SK-N-SH (cell line): ENCODE results near the gene TCEANC.

Source experiments
- FOXJ3 ChIP-seq: sonication (generic); formaldehyde crosslinking; IDR thresholded peaks from 2 replicates; pipeline ENCODE4 v1.5.1; 2020; ENCODE audit warnings: mild to moderate bottlenecking, missing genetic modification reagents
- JUND ChIP-seq: IDR thresholded peaks from 2 replicates; pipeline ENCODE4 v1.4.0; 2012
- POLR2AphosphoS5 ChIP-seq: IDR thresholded peaks from 2 replicates; pipeline ENCODE4 v1.6.1; 2012; ENCODE audit warnings: low read depth, low read length
- YY1 ChIP-seq: IDR thresholded peaks from 2 replicates; pipeline ENCODE4 v1.4.0; 2012; ENCODE audit warnings: low read depth, mild to moderate bottlenecking
- TF ChIP-seq, protein P1 (sequence below): fragments of 200-600 bp; sonication (generic); IDR thresholded peaks from 2 replicates; pipeline ENCODE4 v1.6.1; 2017; ENCODE audit warnings: antibody characterized with exemption, mild to moderate bottlenecking, moderate library complexity
- TF ChIP-seq, protein P2 (sequence below): IDR thresholded peaks from 2 replicates; pipeline ENCODE4 v1.6.1; 2012; ENCODE audit warnings: mild to moderate bottlenecking, low read depth, low read length, moderate library complexity
- TF ChIP-seq, protein P3 (sequence below): IDR thresholded peaks from 2 replicates; pipeline ENCODE4 v1.4.0; 2012; ENCODE audit warnings: low read depth, borderline replicate concordance

DNA sequence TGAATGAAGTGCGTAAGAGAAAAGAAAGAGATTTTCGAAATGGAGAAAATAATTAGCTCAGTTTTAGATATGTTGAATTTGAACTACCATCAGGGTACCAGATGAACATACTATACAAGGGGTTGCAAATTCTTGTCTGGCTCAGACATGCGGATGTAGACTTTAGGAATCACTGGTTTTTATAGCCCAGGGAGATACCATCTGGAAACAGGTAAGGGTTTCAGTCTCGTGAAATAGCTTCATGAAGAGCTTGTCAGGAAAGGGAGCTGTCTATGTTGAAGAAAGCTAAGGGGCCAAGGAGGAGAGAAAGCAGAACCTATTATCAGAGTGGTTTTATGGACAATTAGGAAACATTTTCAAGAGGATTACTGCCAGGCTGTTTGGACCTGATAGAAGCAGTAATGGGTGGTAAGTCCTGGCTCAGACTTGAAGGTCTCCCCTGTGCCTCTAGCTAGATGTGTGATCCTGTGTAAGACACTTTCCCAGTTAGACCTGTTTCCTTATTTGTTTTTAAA lies 42.7 kb downstream of the TCEANC start:
- TF ChIP-seq, protein P1, sequence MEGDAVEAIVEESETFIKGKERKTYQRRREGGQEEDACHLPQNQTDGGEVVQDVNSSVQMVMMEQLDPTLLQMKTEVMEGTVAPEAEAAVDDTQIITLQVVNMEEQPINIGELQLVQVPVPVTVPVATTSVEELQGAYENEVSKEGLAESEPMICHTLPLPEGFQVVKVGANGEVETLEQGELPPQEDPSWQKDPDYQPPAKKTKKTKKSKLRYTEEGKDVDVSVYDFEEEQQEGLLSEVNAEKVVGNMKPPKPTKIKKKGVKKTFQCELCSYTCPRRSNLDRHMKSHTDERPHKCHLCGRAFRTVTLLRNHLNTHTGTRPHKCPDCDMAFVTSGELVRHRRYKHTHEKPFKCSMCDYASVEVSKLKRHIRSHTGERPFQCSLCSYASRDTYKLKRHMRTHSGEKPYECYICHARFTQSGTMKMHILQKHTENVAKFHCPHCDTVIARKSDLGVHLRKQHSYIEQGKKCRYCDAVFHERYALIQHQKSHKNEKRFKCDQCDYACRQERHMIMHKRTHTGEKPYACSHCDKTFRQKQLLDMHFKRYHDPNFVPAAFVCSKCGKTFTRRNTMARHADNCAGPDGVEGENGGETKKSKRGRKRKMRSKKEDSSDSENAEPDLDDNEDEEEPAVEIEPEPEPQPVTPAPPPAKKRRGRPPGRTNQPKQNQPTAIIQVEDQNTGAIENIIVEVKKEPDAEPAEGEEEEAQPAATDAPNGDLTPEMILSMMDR, result no peak
- TF ChIP-seq, protein P2, sequence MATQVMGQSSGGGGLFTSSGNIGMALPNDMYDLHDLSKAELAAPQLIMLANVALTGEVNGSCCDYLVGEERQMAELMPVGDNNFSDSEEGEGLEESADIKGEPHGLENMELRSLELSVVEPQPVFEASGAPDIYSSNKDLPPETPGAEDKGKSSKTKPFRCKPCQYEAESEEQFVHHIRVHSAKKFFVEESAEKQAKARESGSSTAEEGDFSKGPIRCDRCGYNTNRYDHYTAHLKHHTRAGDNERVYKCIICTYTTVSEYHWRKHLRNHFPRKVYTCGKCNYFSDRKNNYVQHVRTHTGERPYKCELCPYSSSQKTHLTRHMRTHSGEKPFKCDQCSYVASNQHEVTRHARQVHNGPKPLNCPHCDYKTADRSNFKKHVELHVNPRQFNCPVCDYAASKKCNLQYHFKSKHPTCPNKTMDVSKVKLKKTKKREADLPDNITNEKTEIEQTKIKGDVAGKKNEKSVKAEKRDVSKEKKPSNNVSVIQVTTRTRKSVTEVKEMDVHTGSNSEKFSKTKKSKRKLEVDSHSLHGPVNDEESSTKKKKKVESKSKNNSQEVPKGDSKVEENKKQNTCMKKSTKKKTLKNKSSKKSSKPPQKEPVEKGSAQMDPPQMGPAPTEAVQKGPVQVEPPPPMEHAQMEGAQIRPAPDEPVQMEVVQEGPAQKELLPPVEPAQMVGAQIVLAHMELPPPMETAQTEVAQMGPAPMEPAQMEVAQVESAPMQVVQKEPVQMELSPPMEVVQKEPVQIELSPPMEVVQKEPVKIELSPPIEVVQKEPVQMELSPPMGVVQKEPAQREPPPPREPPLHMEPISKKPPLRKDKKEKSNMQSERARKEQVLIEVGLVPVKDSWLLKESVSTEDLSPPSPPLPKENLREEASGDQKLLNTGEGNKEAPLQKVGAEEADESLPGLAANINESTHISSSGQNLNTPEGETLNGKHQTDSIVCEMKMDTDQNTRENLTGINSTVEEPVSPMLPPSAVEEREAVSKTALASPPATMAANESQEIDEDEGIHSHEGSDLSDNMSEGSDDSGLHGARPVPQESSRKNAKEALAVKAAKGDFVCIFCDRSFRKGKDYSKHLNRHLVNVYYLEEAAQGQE, result no peak
- TF ChIP-seq YY1 (no peak), JUND (no peak), POLR2AphosphoS5 (no peak), FOXJ3 (CRISPR knock-in tag) (no peak)
- TF ChIP-seq, protein P3, sequence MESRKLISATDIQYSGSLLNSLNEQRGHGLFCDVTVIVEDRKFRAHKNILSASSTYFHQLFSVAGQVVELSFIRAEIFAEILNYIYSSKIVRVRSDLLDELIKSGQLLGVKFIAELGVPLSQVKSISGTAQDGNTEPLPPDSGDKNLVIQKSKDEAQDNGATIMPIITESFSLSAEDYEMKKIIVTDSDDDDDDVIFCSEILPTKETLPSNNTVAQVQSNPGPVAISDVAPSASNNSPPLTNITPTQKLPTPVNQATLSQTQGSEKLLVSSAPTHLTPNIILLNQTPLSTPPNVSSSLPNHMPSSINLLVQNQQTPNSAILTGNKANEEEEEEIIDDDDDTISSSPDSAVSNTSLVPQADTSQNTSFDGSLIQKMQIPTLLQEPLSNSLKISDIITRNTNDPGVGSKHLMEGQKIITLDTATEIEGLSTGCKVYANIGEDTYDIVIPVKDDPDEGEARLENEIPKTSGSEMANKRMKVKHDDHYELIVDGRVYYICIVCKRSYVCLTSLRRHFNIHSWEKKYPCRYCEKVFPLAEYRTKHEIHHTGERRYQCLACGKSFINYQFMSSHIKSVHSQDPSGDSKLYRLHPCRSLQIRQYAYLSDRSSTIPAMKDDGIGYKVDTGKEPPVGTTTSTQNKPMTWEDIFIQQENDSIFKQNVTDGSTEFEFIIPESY, result no peak
